HG02938 (cell line): ENCODE measurements around the gene S100A10.

ENCODE experiments used
- ATAC-seq: cut with Tn5 transposase; IDR thresholded peaks from one replicate; pipeline ENCODE4 v1.9.1; 2021; ENCODE audit warnings: mild to moderate bottlenecking, moderate library complexity; ENCODE audit not compliant: unreplicated experiment

Gene S100A10

GRCh38 chr1:151939141-151939540 lies 54.5 kb downstream of the S100A10 start:
- ATAC-seq: no peak

DNA sequence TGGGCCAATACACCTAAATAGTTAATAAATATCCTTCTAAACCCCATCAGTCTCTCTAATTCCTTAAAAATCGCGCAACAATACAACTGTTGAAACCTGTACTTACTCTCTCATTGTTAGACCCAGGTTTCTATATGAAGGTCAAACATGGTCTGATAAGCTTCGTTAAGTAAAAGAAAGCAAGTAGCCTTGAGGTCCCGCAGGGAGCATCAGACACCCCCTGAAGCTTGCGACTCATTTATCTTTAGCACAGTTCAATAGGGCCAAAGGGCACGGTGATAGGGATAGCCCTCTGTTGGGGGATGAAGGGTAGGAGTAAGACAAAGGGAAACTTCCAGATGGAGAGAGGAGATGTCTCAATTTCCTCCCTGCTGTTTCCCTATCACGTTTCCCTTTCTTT lies 57.0 kb downstream of the S100A10 start:
- ATAC-seq: no peak

DNA sequence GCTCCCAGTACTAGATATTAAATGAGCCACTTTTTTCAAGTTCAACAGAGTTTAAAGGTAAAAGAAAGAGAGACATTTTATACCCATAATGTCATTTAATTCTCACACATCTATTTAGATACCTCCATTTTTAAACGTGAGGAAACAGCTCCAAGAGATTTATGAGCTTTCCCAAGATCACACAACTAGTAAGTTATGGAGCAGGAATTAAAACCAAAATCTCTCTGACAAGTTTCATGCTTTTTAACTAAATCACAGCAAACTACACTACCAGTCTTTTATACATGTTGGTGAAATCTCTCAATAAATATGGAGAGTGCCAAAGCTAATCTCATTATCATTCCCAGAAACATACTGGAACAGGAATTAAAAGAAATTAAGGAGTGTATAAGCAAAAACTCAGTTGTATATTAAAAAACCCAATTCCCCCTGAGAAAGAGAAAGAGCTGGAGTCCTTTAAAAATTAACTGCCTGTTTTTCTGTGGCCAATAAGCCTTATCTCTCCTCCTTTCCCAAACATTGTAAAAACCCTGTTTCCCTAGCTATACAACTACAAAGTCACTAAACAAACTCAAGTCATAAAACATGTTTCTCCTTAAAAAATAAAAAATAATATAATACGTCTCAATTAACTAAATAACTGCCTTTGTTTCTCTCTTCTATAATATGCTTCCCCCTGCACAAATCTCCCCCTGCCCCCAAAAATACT lies 57.6 kb downstream of the S100A10 start:
- no peak for ATAC-seq

GRCh38 chr1:151935154-151935553 lies 58.5 kb downstream of the S100A10 start:
- ATAC-seq: no peak

DNA sequence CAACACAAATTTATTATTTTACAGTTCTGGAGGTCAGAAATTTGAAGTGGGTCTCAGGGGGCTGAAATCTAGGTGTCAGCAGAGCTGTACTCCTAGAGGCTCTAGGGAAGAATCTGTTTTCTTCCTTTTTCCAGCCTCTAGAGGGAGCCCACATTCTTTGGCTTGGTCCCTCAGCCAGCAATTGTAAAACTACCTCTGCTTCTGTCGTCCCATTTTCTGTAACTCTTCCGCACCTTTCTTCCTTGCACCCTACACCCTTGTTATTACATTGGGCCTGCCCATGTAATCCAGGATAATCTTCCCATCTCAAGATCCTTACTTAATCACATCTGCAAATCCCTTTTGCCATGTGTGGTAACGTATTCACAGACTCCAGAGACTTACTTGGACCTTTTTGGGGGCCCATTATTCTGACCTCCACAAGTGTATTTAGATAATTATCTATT lies 59.6 kb downstream of the S100A10 start:
- ATAC-seq: no peak
